Fibroblast of lung (primary cell): ENCODE measurements around the gene EVI5. TPM values are rescaled to one million over a fixed set of nuclear protein-coding genes. Genes with fewer than 3 reads are reported as not detected.

ENCODE experiments used
- DNase-seq, 2 donors: peaks; one replicate each; pipeline versions ENCODE4 v3.0.0 to v3.0.0-alpha.2; 2010; ENCODE audit warnings: low read depth in 2 of 2
- H2AFZ ChIP-seq: 2 replicates; pipeline ENCODE4 v1.5.1; 2012; ENCODE audit warnings: low read length, control low read depth, inconsistent platforms
- H3K27ac ChIP-seq: 2 replicates; pipeline ENCODE4 v1.5.1; 2011; ENCODE audit warnings: low read length, control low read depth; ENCODE audit not compliant: insufficient read depth
- H3K27me3 ChIP-seq: 2 replicates; pipeline ENCODE4 v1.5.1; 2011; ENCODE audit warnings: mild to moderate bottlenecking, low read length; ENCODE audit not compliant: control insufficient read depth, insufficient read depth
- H3K36me3 ChIP-seq: 2 replicates; pipeline ENCODE4 v1.5.1; 2011; ENCODE audit warnings: low read length; ENCODE audit not compliant: control insufficient read depth, insufficient read depth
- H3K4me1 ChIP-seq: 2 replicates; pipeline ENCODE4 v1.5.1; 2011; ENCODE audit warnings: low read length; ENCODE audit not compliant: control insufficient read depth, insufficient read depth; ENCODE audit errors: extremely low read depth
- H3K4me2 ChIP-seq: 2 replicates; pipeline ENCODE4 v1.5.1; 2011; ENCODE audit warnings: low read length, control low read depth; ENCODE audit not compliant: insufficient read depth; ENCODE audit errors: extremely low read depth
- H3K4me3 ChIP-seq, 4 experiments: fragments of 200-600 bp in 1 of 4; sonication (generic) in 1 of 4; replicated peaks in 1 of 4; 2 replicates each; pipeline ENCODE4 v1.5.1; 2011 to 2016; ENCODE audit warnings: low read length in 4 of 4, low read depth in 3 of 4, mild to moderate bottlenecking in 3 of 4, control low read depth in 2 of 4, inconsistent platforms in 1 of 4, mixed read lengths in 1 of 4; ENCODE audit not compliant: insufficient read depth in 1 of 4; ENCODE audit errors: control extremely low read depth in 1 of 4
- H3K79me2 ChIP-seq: 2 replicates; pipeline ENCODE4 v1.5.1; 2012; ENCODE audit warnings: mild to moderate bottlenecking, low read length, inconsistent platforms; ENCODE audit not compliant: control insufficient read depth, insufficient read depth
- H3K9ac ChIP-seq: 2 replicates; pipeline ENCODE4 v1.5.1; 2011; ENCODE audit warnings: mild to moderate bottlenecking, low read length, control low read depth; ENCODE audit not compliant: insufficient read depth
- H3K9me3 ChIP-seq: 2 replicates; pipeline ENCODE4 v1.5.1; 2012; ENCODE audit warnings: low read depth, low read length; ENCODE audit not compliant: control insufficient read depth, insufficient read depth
- H4K20me1 ChIP-seq: 2 replicates; pipeline ENCODE4 v1.5.1; 2011; ENCODE audit warnings: low read length; ENCODE audit not compliant: control insufficient read depth, insufficient read depth; ENCODE audit errors: extremely low read depth
- EZH2 ChIP-seq: IDR thresholded peaks from 2 replicates; pipeline ENCODE4 v1.5.1; 2012; ENCODE audit warnings: low read length, control low read depth, mild to moderate bottlenecking; ENCODE audit errors: missing control alignments
- polyA plus RNA-seq, 2 donors: library from polyadenylated mRNA; depleted of rRNA in 1 of 2; stranded (reverse) in 1 of 2; unstranded in 1 of 2; fragments of >200 nt; gene quantifications; 2 replicates each; pipeline ENCODE4 v1.2.1, GENCODE V29; 2011 to 2012; ENCODE audit warnings: missing spikeins in 1 of 2
- total RNA-seq: library from RNA; depleted of rRNA; stranded (reverse); fragments of >200 nt; gene quantifications from 2 replicates; pipeline ENCODE4 v1.2.1, GENCODE V29; 2014
- TF ChIP-seq, protein P1 (sequence below), 2 donors: IDR thresholded peaks in 1 of 2; conservative IDR thresholded peaks in 1 of 2; 1 replicate in 1 of 2; 2 replicates in 1 of 2; pipeline ENCODE4 v1.5.1; 2011 to 2012; ENCODE audit warnings: low read length in 2 of 2, control low read depth in 1 of 2, inconsistent platforms in 1 of 2, low read depth in 1 of 2, mild to moderate bottlenecking in 1 of 2

EVI5 gene
- total and polyA plus RNA-seq, 2 donors (not counting 1 experiment from before 2014, with no cell fraction given): 32.5 to 48.1 TPM

DNA sequence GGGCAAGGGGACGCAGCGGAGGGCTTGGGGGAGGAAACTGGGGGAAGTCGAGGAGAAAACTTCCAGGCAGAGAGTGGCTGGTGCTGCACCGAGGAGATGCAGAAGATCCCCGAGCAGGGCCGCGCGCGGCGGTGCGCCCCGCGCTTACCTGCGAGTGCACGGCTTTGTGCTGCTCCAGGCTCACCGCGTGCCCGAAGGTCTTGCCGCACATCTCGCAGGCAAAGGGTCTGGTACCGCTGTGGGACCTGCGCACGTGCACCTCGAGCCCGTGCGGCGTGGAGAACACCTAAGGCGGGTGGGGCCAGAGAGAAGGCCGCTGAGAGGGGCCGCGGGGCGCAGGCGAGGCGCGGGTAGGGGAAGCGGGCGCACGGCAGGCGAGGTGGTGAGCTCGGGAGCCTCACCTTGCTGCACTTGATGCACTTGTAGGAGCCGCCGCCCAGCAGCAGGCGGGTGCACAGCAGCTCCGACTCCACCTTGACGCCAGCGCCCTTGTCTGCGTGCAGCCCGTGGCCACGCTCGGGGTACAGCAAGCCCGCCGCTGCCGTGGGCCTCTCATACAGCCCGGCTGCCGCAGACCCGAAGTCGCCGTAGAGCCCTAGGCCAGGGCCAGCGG lies 304.6 kb downstream of the EVI5 start:
- TF ChIP-seq EZH2: peak; percentile 49
- TF ChIP-seq, protein P1, sequence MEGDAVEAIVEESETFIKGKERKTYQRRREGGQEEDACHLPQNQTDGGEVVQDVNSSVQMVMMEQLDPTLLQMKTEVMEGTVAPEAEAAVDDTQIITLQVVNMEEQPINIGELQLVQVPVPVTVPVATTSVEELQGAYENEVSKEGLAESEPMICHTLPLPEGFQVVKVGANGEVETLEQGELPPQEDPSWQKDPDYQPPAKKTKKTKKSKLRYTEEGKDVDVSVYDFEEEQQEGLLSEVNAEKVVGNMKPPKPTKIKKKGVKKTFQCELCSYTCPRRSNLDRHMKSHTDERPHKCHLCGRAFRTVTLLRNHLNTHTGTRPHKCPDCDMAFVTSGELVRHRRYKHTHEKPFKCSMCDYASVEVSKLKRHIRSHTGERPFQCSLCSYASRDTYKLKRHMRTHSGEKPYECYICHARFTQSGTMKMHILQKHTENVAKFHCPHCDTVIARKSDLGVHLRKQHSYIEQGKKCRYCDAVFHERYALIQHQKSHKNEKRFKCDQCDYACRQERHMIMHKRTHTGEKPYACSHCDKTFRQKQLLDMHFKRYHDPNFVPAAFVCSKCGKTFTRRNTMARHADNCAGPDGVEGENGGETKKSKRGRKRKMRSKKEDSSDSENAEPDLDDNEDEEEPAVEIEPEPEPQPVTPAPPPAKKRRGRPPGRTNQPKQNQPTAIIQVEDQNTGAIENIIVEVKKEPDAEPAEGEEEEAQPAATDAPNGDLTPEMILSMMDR (conservative IDR thresholded peaks at IDR 0.05 in 1 of 2, IDR thresholded peaks at IDR 0.05 in 1 of 2; ENCODE audit: low read depth in 1 of 2, low read length in 2 of 2): no peak
- Histone ChIP-seq H3K4me2 (no peak overlapping the region), H2AFZ (no peak overlapping the region)

DNA sequence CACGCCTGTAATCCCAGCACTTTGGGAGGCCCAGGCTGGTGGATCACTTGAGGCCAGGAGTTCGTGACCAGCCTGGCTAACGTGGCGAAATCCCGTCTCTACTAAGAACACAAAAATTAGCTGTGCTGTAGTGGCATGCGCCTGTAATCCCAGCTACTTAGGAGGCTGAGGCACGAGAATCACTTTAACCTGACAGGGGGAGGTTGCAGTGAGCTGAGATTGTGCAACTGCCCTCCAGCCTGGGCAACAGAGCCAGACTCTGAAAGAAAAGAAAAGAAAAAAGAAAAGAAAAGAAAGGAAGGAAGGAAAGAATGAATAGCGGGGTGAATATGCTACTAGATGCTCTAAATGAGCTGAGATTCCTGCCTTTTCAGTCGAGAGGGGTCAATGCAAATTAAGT lies 305.3 kb downstream of the EVI5 start:
- H4K20me1 ChIP-seq: no peaks in the 10 kb centered on the region
- peaks cover 70% of the 10 kb centered on the region for H3K27me3 ChIP-seq
- no peaks in the 10 kb centered on the region for H3K9me3 ChIP-seq
- H3K4me2 ChIP-seq: no peak overlapping the region
- no peaks in the 10 kb centered on the region for H3K36me3 ChIP-seq
- H3K9ac ChIP-seq: no peak overlapping the region
- no peak for TF ChIP-seq EZH2
- TF ChIP-seq, protein P1 (conservative IDR thresholded peaks at IDR 0.05 in 1 of 2, IDR thresholded peaks at IDR 0.05 in 1 of 2; ENCODE audit: low read depth in 1 of 2, low read length in 2 of 2): no peak
- no peaks in the 10 kb centered on the region for H3K79me2 ChIP-seq
- DNase-seq: no peak
- no peak overlapping the region for H3K27ac ChIP-seq
- H3K4me3 ChIP-seq: no peak overlapping the region
- H2AFZ ChIP-seq: no peak overlapping the region
- no peaks in the 10 kb centered on the region for H3K4me1 ChIP-seq

More for the DNA sequence above, 304.6 kb downstream of the EVI5 start:
- Histone ChIP-seq H3K27me3 (peaks cover 73% of the 10 kb centered on the region), H3K4me1 (no peaks in the 10 kb centered on the region), H3K4me3 (no peak overlapping the region), H3K36me3 (no peaks in the 10 kb centered on the region), H3K9ac (no peak overlapping the region), H4K20me1 (no peaks in the 10 kb centered on the region), H3K79me2 (no peaks in the 10 kb centered on the region), H3K9me3 (no peaks in the 10 kb centered on the region), H3K27ac (no peak overlapping the region)
- no peak for DNase-seq

DNA sequence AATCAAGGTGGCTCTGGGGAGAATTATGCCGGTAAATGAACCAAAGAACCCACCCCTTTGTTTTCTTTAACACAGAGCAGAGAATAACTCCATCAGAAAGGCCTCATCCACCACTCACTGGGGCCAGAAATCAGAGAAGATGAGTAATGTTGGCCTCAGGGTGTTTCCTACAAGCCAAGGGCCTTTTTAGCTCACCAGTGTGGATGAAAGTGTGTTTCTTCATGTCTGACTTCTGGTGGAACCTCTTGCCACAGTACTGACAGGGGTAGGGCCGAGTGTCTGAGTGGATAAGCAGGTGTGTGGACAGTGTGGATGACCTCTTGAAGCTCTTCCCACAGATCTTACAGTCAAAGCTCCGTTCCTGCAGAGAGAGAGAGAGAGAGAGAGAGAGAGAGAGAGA lies 306.5 kb downstream of the EVI5 start:
- H3K27me3 ChIP-seq: peaks cover 70% of the 10 kb centered on the region
- no peaks in the 10 kb centered on the region for H3K9me3 ChIP-seq
- no peak overlapping the region for H3K4me3 ChIP-seq
- DNase-seq: no peak
- H3K4me2 ChIP-seq: no peak overlapping the region
- H3K9ac ChIP-seq: no peak overlapping the region
- H2AFZ ChIP-seq: no peak overlapping the region
- H4K20me1 ChIP-seq: no peaks in the 10 kb centered on the region
- H3K4me1 ChIP-seq: no peaks in the 10 kb centered on the region
- no peaks in the 10 kb centered on the region for H3K36me3 ChIP-seq
- no peaks in the 10 kb centered on the region for H3K79me2 ChIP-seq
- TF ChIP-seq, protein P1 (conservative IDR thresholded peaks at IDR 0.05 in 1 of 2, IDR thresholded peaks at IDR 0.05 in 1 of 2; ENCODE audit: low read depth in 1 of 2, low read length in 2 of 2): no peak
- no peak for TF ChIP-seq EZH2
- H3K27ac ChIP-seq: no peak overlapping the region
